CD4-positive, alpha-beta T cell (primary cell): ENCODE data around the gene ACACA. TPM values are rescaled to one million over a fixed set of nuclear protein-coding genes. Genes with fewer than 3 reads are reported as not detected.

Source experiments
- ATAC-seq: fragments of 200-7000 bp; cut with Tn5 transposase; one replicate; pipeline ENCODE4 v1.10.0; 2022; ENCODE audit warnings: mild to moderate bottlenecking; ENCODE audit not compliant: poor library complexity
- CTCF ChIA-PET: fragments of 350-600 bp; sonication (Branson Sonifier 250); formaldehyde crosslinking; loops from one replicate; lab custom pipeline; 2021; ENCODE audit warnings: antibody characterized with exemption, inconsistent platforms; lab: Charles Lee
- POLR2A ChIA-PET: fragments of 350-600 bp; sonication (Branson Sonifier 250); formaldehyde crosslinking; loops from one replicate; lab custom pipeline; 2021; ENCODE audit warnings: antibody characterized with exemption, inconsistent platforms; lab: Charles Lee
- DNase-seq, 14 experiments: peaks; one replicate each; pipeline ENCODE4 v3.0.0-alpha.2; 2013 to 2020; ENCODE audit warnings: mixed read lengths in 2 of 14
- H3K27ac ChIP-seq, 2 donors: one replicate each; pipeline versions ENCODE4 v1.5.1 to v1.7.0; 2013; ENCODE audit warnings: low read length in 2 of 2, low read depth in 1 of 2, mild to moderate bottlenecking in 1 of 2
- H3K27me3 ChIP-seq, 2 experiments: 1 replicate in 1 of 2; 2 replicates in 1 of 2; pipeline versions ENCODE4 v1.6.1 to v1.7.0; 2013; ENCODE audit warnings: low read length in 2 of 2, control low read depth in 1 of 2, mild to moderate bottlenecking in 1 of 2, moderate library complexity in 1 of 2; ENCODE audit not compliant: insufficient read depth in 2 of 2, control insufficient read depth in 1 of 2
- H3K36me3 ChIP-seq: one replicate; pipeline ENCODE4 v1.6.1; 2013; ENCODE audit warnings: low read length, control low read depth; ENCODE audit not compliant: insufficient read depth
- H3K4me1 ChIP-seq: one replicate; pipeline ENCODE4 v1.6.1; 2013; ENCODE audit warnings: low read length, control low read depth; ENCODE audit not compliant: insufficient read depth
- H3K4me3 ChIP-seq: one replicate; pipeline ENCODE4 v1.5.1; 2013; ENCODE audit warnings: mild to moderate bottlenecking, low read length, moderate library complexity
- H3K9me3 ChIP-seq, 2 experiments: 1 replicate in 1 of 2; 2 replicates in 1 of 2; pipeline versions ENCODE4 v1.6.1 to v1.7.0; 2013; ENCODE audit warnings: low read length in 2 of 2, mild to moderate bottlenecking in 2 of 2, control low read depth in 1 of 2, moderate library complexity in 1 of 2; ENCODE audit not compliant: control insufficient read depth in 1 of 2, insufficient read depth in 1 of 2
- H3K27ac Mint-ChIP-seq: one replicate; pipeline ENCODE4 v1.8.0; 2020; ENCODE audit warnings: mixed read lengths
- H3K27me3 Mint-ChIP-seq: one replicate; pipeline ENCODE4 v1.8.0; 2021; ENCODE audit warnings: mixed read lengths
- H3K36me3 Mint-ChIP-seq: one replicate; pipeline ENCODE4 v1.8.0; 2021; ENCODE audit warnings: low read depth, mixed read lengths
- H3K4me1 Mint-ChIP-seq: one replicate; pipeline ENCODE4 v1.8.0; 2021; ENCODE audit warnings: low read depth, mixed read lengths
- H3K4me3 Mint-ChIP-seq: one replicate; pipeline ENCODE4 v1.8.0; 2020; ENCODE audit warnings: mild to moderate bottlenecking, mixed read lengths
- H3K9me3 Mint-ChIP-seq: one replicate; pipeline ENCODE4 v1.8.0; 2020; ENCODE audit warnings: mixed read lengths
- intact Hi-C, 2 experiments: fragments of 100-400 bp; cut with DNase I in 1 of 2; cut with micrococcal nuclease in 1 of 2; formaldehyde crosslinking; loops; one replicate each; pipeline versions ENCODE4 v1.15.1 to v1.9.0; 2023 to 2025; cut with DNase I, micrococcal nuclease
- total RNA-seq, 174 experiments: library from RNA in 2 of 174; stranded (reverse) in 2 of 174; gene quantifications; one replicate each; pipeline ENCODE4 v1.2.3 and lab custom pipeline; 2021 to 2026
- TF ChIP-seq, protein P1 (sequence below): fragments of 200-600 bp; IDR thresholded peaks from one replicate; pipeline ENCODE4 v1.8.0; 2022; ENCODE audit warnings: antibody characterized with exemption, mild to moderate bottlenecking

ACACA gene
- total RNA-seq, 2 experiments from 2014 or later: 26.0 to 28.9 TPM

DNA sequence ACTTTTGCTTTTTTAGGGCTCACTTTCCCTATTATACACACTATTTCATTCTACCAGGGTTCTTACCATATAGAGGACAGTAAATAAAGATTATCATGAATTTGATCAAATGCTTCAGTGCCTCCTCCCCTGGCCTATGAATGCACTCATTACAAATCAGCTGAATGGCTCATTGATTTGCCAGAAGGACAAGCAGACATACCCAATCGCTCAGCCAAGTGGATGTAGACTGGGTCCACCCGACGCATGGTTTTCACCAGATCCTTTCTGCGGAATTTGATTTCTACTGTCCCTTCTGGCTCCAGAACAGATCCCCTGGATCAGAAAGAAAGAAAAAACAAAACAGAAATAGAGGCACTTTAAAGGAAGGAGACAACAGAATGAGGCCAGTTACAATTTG lies 295.3 kb downstream of the ACACA start:
- no peaks in the 10 kb centered on the region for H3K9me3 ChIP-seq
- Mint-ChIP-seq H3K36me3 (peaks cover 65% of the 10 kb centered on the region), H3K27me3 (no peaks in the 10 kb centered on the region), H3K4me3 (no peak overlapping the region), H3K27ac (no peak overlapping the region), H3K4me1 (no peaks in the 10 kb centered on the region), H3K9me3 (no peaks in the 10 kb centered on the region)
- H3K4me1 ChIP-seq: no peaks in the 10 kb centered on the region
- TF ChIP-seq, protein P1, sequence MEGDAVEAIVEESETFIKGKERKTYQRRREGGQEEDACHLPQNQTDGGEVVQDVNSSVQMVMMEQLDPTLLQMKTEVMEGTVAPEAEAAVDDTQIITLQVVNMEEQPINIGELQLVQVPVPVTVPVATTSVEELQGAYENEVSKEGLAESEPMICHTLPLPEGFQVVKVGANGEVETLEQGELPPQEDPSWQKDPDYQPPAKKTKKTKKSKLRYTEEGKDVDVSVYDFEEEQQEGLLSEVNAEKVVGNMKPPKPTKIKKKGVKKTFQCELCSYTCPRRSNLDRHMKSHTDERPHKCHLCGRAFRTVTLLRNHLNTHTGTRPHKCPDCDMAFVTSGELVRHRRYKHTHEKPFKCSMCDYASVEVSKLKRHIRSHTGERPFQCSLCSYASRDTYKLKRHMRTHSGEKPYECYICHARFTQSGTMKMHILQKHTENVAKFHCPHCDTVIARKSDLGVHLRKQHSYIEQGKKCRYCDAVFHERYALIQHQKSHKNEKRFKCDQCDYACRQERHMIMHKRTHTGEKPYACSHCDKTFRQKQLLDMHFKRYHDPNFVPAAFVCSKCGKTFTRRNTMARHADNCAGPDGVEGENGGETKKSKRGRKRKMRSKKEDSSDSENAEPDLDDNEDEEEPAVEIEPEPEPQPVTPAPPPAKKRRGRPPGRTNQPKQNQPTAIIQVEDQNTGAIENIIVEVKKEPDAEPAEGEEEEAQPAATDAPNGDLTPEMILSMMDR: no peak
- peaks cover 18% of the 10 kb centered on the region for H3K36me3 ChIP-seq
- no peaks in the 10 kb centered on the region for H3K27me3 ChIP-seq
- ChIA-PET CTCF (no interaction called here), POLR2A (no interaction called here)
- no peak overlapping the region for H3K27ac ChIP-seq
- no peak overlapping the region for H3K4me3 ChIP-seq
- no peak for ATAC-seq
- intact Hi-C loops: no loop called here
- no peak for DNase-seq

DNA sequence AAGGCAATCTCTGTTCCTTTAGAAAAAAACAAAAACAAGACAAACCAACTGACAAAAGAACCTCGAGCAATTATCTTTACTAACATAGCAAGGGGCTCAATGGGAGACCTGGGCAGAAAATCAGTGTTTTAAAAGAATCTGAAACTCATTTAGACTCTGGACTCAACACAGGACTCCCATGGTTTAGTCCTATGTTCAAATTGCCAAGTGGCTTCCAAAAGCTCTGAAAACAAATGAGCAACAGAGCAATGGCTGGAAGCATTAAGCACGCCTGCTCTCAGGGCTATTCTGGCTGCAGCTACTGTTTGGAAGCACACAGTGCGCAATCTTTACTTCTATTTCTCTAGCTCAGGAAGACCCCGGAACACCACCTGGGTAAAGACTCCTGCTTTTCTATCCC lies 295.9 kb downstream of the ACACA start:
- Histone ChIP-seq H3K27me3 (no peaks in the 10 kb centered on the region), H3K4me3 (no peak overlapping the region), H3K4me1 (no peaks in the 10 kb centered on the region), H3K9me3 (no peaks in the 10 kb centered on the region), H3K27ac (no peak overlapping the region), H3K36me3 (peaks cover 18% of the 10 kb centered on the region)
- no peak overlapping the region for H3K27ac Mint-ChIP-seq
- no peak for ATAC-seq
- intact Hi-C loops: no loop called here
- H3K27me3 Mint-ChIP-seq: no peaks in the 10 kb centered on the region
- H3K36me3 Mint-ChIP-seq: peaks cover 63% of the 10 kb centered on the region
- POLR2A ChIA-PET: no interaction called here
- CTCF ChIA-PET: no interaction called here
- H3K9me3 Mint-ChIP-seq: no peaks in the 10 kb centered on the region
- H3K4me3 Mint-ChIP-seq: no peak overlapping the region
- no peaks in the 10 kb centered on the region for H3K4me1 Mint-ChIP-seq
- no peak for DNase-seq
- TF ChIP-seq, protein P1: no peak

DNA sequence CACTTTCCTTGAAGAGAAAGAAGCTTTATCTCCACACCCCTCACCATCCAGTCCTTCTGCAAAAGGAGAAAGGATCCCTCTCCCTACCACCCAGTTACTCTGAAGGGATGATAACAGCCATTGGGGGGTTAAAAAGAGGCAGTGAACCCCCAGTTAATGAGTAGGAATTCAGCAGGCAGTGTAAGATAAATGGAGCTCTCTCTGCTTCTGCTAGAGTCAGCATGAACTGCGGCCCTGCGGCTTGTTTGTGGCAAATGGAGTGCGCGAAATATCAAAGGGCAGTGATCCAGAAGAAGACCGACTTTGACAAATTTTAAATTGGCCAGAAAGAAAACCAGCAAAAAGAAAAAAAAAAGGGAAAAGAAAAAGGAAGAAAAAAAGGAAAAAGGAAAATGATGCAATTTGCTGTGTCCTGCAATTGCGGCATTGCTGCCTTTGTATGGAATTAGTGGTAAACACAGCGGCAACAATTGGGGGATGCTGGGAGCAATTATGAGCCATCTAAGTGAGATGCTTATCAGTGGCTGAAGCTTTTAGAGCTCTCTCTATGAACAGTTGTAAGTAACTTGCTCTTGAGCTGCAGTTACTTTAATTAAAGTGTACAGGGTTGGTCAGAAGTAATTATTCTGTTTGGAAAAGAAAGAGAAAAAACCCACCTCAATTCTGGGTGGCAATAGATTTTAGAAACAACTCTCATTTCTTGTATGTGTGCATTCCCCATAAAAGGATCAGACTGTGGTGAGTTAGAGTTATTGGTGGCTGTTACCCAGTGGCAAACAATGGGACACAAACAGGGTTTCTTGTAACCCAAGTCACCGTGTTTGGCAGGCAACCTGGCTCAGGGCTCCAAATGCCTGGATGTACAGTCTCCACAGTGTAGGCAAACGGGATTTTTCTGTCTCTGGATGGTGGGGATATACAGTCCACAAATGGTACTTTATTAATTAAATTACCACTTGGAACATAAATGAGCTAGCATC lies 296.6 kb downstream of the ACACA start:
- Mint-ChIP-seq H3K27me3 (no peaks in the 10 kb centered on the region), H3K27ac (no peak overlapping the region), H3K9me3 (no peaks in the 10 kb centered on the region), H3K4me1 (no peaks in the 10 kb centered on the region), H3K36me3 (peaks cover 65% of the 10 kb centered on the region), H3K4me3 (no peak overlapping the region)
- Histone ChIP-seq H3K36me3 (peaks cover 18% of the 10 kb centered on the region), H3K4me3 (no peak overlapping the region), H3K9me3 (no peaks in the 10 kb centered on the region), H3K27me3 (no peaks in the 10 kb centered on the region), H3K4me1 (no peaks in the 10 kb centered on the region), H3K27ac (no peak overlapping the region)
- TF ChIP-seq, protein P1: no peak
- no peak for ATAC-seq
- no peak for DNase-seq
- ChIA-PET POLR2A (no interaction called here), CTCF (no interaction called here)
- intact Hi-C loops: no loop called here
